ENCODE measurements around the gene LRRC15.

LRRC15 gene

GRCh38 chr3:194364314-194364651, 5.3 kb downstream of the LRRC15 start:
- no peak for DNase-seq (ENCODE audit: low read depth in 2 of 2)

- DNase-seq (ENCODE audit: low read depth in 2 of 2), result no peak
Measured at GRCh38 chr3:194360568-194360967, 9.0 kb downstream of the LRRC15 start.

DNA sequence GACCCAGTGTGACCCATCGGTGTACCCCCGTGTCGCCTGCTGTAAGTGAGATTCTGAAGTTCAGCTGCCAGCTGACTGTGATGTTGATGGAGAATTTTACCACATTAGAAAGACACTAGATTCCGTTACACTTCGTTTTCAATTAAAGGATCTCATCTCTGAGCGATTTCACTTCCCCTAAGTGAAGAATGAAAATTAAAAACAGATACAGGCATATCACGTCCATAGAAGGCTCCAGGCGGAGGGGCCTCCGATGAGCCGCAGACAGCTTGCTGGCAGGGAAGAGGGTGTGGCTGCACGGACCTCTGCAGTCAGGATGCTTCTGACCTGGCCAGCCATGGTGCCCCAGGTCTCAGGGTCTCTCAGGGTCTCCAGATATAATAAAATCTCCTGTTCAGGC, 11.9 kb downstream of the LRRC15 start:
- no peak for DNase-seq (ENCODE audit: low read depth in 2 of 2)

DNA sequence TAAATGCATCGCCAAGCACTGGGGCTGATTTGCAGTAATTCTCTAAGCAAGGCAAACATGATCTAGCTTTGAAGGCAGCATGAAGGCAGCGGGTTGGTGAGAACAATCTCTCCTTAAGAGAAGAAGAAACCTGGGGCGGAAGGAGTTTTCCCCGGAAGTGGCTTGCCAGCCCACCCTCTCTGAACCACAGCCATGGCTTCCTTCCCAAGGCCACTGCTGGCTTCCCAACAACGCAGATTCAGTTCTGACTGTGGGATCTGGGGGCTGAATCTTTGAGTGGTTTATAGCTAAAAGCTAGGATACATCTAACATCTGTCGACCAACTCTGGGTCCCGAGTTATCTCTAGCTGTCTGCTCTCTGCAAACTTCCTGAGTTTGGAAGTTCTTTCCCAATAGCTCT, 14.2 kb downstream of the LRRC15 start:
- DNase-seq (ENCODE audit: low read depth in 2 of 2), result no peak

GRCh38 chr3:194354315-194354714, 15.2 kb downstream of the LRRC15 start:
- DNase-seq (ENCODE audit: low read depth in 2 of 2), result no peak

- DNase-seq (ENCODE audit: low read depth in 2 of 2), result no peak
Measured at GRCh38 chr3:194352667-194353246, 16.8 kb downstream of the LRRC15 start.

- no peak for DNase-seq (ENCODE audit: low read depth in 2 of 2)
Measured at GRCh38 chr3:194351952-194352536, 17.5 kb downstream of the LRRC15 start.

DNA sequence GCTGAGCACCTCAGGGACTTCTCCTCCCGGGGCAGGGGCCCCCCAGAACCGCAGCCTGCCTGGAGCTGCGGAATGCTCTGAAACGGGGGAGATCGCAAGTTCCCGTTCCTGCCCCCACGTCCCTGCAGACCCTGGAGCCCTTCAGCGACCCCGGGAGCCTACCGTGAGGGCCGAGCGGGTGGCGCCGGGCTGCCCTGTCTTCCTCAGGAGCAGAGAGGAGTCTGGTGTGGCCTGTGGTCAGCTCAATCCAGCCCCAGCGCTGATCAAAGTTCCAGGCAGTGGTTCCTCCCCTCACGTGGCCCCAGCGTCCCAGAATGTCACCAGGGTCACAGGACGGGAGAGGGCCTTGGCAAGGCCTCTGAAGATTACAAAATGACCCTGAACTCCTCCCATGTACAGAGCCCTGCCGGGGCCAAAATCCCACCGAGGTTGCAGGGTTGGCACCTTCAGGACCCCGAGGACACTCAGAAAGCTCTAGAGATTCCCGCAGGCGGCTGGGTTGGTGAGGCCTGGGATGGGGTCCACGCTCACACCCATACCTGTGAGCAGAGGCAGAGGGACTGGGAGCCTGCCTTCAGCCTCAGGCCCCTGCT, 18.4 kb downstream of the LRRC15 start, which contains the start of gene CPN2:
Gene CPN2 (minus strand): TSS at position 249 of the 593 bp plus-strand sequence. CDS start 8,626 bp downstream, outside the sequence.
- no peak for DNase-seq (ENCODE audit: low read depth in 2 of 2)

GRCh38 chr3:194350726-194351071, 18.8 kb downstream of the LRRC15 start:
- DNase-seq (ENCODE audit: low read depth in 2 of 2), result no peak

DNA sequence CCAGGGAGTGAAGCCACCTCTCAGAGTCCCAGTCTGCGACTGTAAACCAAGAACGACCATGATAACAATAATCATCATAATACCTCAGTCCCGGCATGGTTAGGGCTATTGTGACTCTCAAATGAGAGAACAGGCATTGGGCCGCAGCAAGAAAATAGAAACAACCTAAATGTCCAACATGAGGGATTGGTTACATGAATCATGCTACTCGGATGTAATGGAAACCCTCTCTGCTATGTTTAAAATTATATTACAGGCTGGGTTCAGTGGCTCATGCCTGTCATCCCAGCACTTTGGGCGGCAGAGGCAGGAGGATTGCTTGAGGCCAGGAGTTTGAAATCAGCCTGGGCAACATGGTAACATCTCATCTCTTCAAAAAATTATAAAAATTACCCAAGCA, 21.2 kb downstream of the LRRC15 start:
- no peak for DNase-seq (ENCODE audit: low read depth in 2 of 2)

GRCh38 chr3:194346621-194347020, 22.9 kb downstream of the LRRC15 start:
- no peak for DNase-seq (ENCODE audit: low read depth in 2 of 2)

DNA sequence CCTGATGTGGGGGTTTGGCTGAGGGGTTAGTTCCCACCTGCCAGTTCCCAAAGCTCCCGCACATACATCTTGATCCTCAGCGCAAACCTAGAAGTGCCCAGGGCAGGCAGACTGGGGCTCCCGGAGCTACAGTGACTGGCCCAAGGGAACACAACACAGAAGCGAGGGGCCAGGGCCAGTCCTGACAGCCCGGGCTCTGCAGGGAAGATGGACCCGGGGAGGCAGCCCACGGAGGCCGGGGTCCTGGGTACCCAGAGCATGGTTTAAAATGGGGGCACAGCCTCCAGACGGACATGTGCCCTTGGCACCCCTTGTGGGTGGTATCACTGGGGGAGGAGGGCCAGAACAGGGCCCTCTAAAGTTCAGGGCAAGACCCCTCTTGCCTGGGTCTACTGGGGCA, 23.5 kb downstream of the LRRC15 start:
- DNase-seq (ENCODE audit: low read depth in 2 of 2), result no peak

GRCh38 chr3:194344012-194344411, 25.5 kb downstream of the LRRC15 start:
- peak; percentile 34 to 55 for DNase-seq (ENCODE audit: low read depth in 2 of 2)

GRCh38 chr3:194343561-194343893, 26.0 kb downstream of the LRRC15 start:
- no peak for DNase-seq (ENCODE audit: low read depth in 2 of 2)

- DNase-seq (ENCODE audit: low read depth in 2 of 2), result no peak
Measured at GRCh38 chr3:194342861-194343560, 26.5 kb downstream of the LRRC15 start.

GRCh38 chr3:194340757-194341400, 28.7 kb downstream of the LRRC15 start:
- no peak for DNase-seq (ENCODE audit: low read depth in 2 of 2)

GRCh38 chr3:194339840-194340239, 29.7 kb downstream of the LRRC15 start:
- DNase-seq (ENCODE audit: low read depth in 2 of 2), result no peak

DNA sequence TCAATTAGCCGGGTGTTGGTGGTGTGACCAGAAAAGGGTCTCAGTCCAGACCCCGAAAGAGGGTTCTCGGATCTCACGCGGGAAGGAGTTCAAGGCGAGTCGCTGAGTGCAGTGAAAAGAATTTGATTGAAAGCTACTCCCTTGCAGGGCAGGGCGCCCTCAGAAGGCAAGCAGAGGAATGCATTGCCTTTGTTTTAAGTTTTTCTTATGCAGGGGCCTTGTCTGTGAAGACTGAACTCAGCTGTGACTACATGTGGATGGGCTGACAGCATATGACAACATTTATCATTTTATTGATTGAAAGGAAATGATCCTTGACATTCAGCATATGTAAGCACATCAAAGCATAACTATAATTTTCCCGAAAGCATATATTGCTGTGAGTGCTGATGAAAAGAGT, 30.2 kb downstream of the LRRC15 start:
- DNase-seq (ENCODE audit: low read depth in 2 of 2), result no peak

DNA sequence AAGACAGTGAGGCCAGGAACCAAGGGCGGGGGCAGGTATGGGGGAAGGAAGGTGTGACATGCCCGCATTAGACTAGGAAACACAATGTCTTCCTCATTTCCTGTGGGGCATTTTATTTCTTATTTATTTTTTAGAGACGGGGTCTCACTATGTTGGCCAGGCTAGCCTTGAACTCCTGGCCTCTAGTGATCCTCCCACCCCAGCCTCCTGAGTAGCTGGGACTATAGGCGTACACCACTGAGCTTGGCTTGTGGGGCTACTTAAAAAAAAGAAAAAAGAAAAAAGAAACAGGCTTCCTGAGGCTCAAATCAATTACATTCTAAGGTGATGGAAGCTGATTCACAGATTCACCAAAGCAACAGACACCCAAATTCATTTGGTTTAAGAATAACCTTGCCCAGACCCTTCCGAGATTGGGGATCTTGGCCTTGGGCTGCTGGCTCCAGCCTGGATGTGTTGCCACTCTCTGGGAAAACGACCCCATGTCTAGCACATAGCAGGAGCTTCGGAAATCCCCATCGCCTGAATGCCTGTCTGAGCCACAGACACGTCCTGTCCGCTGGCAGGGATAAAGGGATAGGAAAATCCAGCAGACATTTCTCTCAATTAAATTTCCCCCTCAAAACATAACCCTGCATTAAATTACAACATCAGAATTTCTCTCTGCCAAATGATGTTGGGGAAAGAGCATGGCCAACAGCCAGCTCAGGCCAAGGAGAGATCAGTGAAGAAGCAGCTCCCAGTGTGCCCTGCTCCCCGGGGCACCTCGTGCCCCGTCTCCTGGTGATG, 31.4 kb downstream of the LRRC15 start:
- DNase-seq (ENCODE audit: low read depth in 2 of 2), result no peak

- no peak for DNase-seq (ENCODE audit: low read depth in 2 of 2)
Measured at GRCh38 chr3:194336601-194337355, 32.8 kb downstream of the LRRC15 start.

GRCh38 chr3:194333981-194334320, 35.6 kb downstream of the LRRC15 start:
- no peak for DNase-seq (ENCODE audit: low read depth in 2 of 2)

Measured in stimulated activated CD8-positive, alpha-beta memory T cell treated with anti-CD3 and anti-CD28 coated beads, Interleukin-7, amount 100 ng/mL, for 1 hour (primary cell).